ENCODE results near the gene HTR3E.
"Not testable (repeated sequence)": the region's sequence is repeated elsewhere in the genome, so short reads cannot be mapped to it uniquely, and the experiment has no call there.

DNA sequence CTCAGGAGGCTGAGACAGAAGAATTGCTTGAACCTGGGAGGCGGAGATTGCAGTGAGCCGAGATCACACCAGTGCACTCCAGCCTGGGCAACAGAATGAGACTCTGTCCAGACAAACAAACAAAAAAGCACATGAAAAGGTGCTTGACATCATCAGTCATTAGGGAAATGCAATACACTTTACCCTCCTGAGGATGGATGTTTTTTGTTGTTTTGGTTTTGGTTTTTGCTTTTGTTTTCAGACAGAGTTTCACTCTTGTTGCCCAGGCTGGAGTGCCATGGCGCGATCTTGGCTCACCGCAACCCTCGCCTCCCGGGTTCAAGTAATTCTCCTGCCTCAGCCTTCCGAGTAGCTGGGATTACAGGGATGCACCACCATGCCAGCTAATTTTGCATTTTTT, 24.2 kb downstream of the HTR3E start:
- TF ChIP-seq CTCF (IDR thresholded peaks at IDR 0.05 in 8 of 11, conservative IDR thresholded peaks at IDR 0.05 in 3 of 11); POLR2A (IDR thresholded peaks at IDR 0.05); POLR2AphosphoS5 (IDR thresholded peaks at IDR 0.05): not testable (repeated sequence)

Measured in spleen (tissue), 7 donors.